WTC11 (cell line): ENCODE results near the gene FSHR. TPM values are rescaled to one million over a fixed set of nuclear protein-coding genes. Genes with fewer than 3 reads are reported as not detected.

Source experiments
- ATAC-seq: fragments of 200-7000 bp; cut with Tn5 transposase; 2 replicates; pipeline ENCODE4 v1.10.0; 2021; ENCODE audit warnings: mild to moderate bottlenecking, moderate library complexity
- CTCF ChIA-PET: fragments of 300-600 bp; sonication (Branson Sonifier 250); formaldehyde crosslinking; loops from one replicate; lab custom pipeline; 2021; ENCODE audit warnings: antibody characterized with exemption; lab: Charles Lee
- POLR2A ChIA-PET: fragments of 350-600 bp; sonication (Branson Sonifier 250); formaldehyde crosslinking; loops from one replicate; lab custom pipeline; 2021; ENCODE audit warnings: antibody characterized with exemption; lab: Charles Lee
- DNase-seq: peaks from one replicate; pipeline ENCODE4 v3.0.0; 2021; ENCODE audit warnings: low spot score
- H3K27ac Mint-ChIP-seq: 2 replicates; pipeline ENCODE4 v1.8.0; 2021; ENCODE audit warnings: mixed read lengths
- H3K27me3 Mint-ChIP-seq: 2 replicates; pipeline ENCODE4 v1.8.0; 2021; ENCODE audit warnings: low read depth, mild to moderate bottlenecking, moderate library complexity, mixed read lengths
- H3K36me3 Mint-ChIP-seq: 2 replicates; pipeline ENCODE4 v1.8.0; 2021; ENCODE audit warnings: mixed read lengths
- H3K4me1 Mint-ChIP-seq: 2 replicates; pipeline ENCODE4 v1.8.0; 2022; ENCODE audit warnings: mixed read lengths
- H3K4me3 Mint-ChIP-seq: 2 replicates; pipeline ENCODE4 v1.8.0; 2021; ENCODE audit warnings: mild to moderate bottlenecking, moderate library complexity, mixed read lengths
- H3K9me3 Mint-ChIP-seq: 2 replicates; pipeline ENCODE4 v1.8.0; 2021; ENCODE audit warnings: mixed read lengths
- ELF4 ChIP-seq: sonication (generic); formaldehyde crosslinking; IDR thresholded peaks from 2 replicates; pipeline ENCODE4 v1.8.1; 2022; ENCODE audit warnings: low read depth, mild to moderate bottlenecking, moderate library complexity, missing genetic modification reagents
- GRHL2 ChIP-seq: fragments of 250-450 bp; sonication (Bioruptor Pico); IDR thresholded peaks from 2 replicates; pipeline ENCODE4 v1.8.0; 2022; ENCODE audit warnings: mild to moderate bottlenecking, moderate library complexity; ENCODE audit not compliant: insufficient replicate concordance, severe bottlenecking
- JUN ChIP-seq: sonication (generic); formaldehyde crosslinking; IDR thresholded peaks from 2 replicates; pipeline ENCODE4 v1.8.0; 2023; ENCODE audit warnings: mild to moderate bottlenecking, missing genetic modification reagents
- NFE2L1 ChIP-seq: sonication (generic); formaldehyde crosslinking; IDR thresholded peaks from 2 replicates; pipeline ENCODE4 v1.8.1; 2023; ENCODE audit warnings: missing genetic modification reagents
- OVOL2 ChIP-seq: fragments of 250-450 bp; sonication (Bioruptor Pico); IDR thresholded peaks from 2 replicates; pipeline ENCODE4 v1.9.0; 2021; ENCODE audit warnings: mild to moderate bottlenecking, borderline replicate concordance
- PREB ChIP-seq: sonication (generic); formaldehyde crosslinking; IDR thresholded peaks from 2 replicates; pipeline ENCODE4 v1.8.1; 2022; ENCODE audit warnings: mild to moderate bottlenecking, missing genetic modification reagents, moderate library complexity, borderline replicate concordance
- PRRX2 ChIP-seq: fragments of 250-450 bp; sonication (Bioruptor Pico); IDR thresholded peaks from 2 replicates; pipeline ENCODE4 v1.8.0; 2021; ENCODE audit warnings: mild to moderate bottlenecking
- TEAD4 ChIP-seq: sonication (generic); formaldehyde crosslinking; IDR thresholded peaks from 2 replicates; pipeline ENCODE4 v1.8.0; 2022; ENCODE audit warnings: mild to moderate bottlenecking, missing genetic modification reagents
- ZBTB43 ChIP-seq: sonication (generic); formaldehyde crosslinking; IDR thresholded peaks from 2 replicates; pipeline ENCODE4 v1.8.1; 2023; ENCODE audit warnings: mild to moderate bottlenecking, missing genetic modification reagents
- ZNF232 ChIP-seq: sonication (generic); formaldehyde crosslinking; IDR thresholded peaks from 2 replicates; pipeline ENCODE4 v1.8.0; 2022; ENCODE audit warnings: mild to moderate bottlenecking, missing genetic modification reagents
- ZNF281 ChIP-seq: sonication (generic); formaldehyde crosslinking; IDR thresholded peaks from 2 replicates; pipeline ENCODE4 v1.8.0; 2023; ENCODE audit warnings: mild to moderate bottlenecking, missing genetic modification reagents
- ZNF317 ChIP-seq: sonication (generic); formaldehyde crosslinking; IDR thresholded peaks from 2 replicates; pipeline ENCODE4 v1.8.1; 2023; ENCODE audit warnings: low read depth, mild to moderate bottlenecking, moderate library complexity, missing genetic modification reagents, borderline replicate concordance
- total RNA-seq: library from RNA; stranded (reverse); gene quantifications from 3 replicates; pipeline ENCODE4 v1.2.3, GENCODE V29; 2021
- TF ChIP-seq, protein P1 (sequence below): fragments of 250-450 bp; sonication (Bioruptor Pico); IDR thresholded peaks from 2 replicates; pipeline ENCODE4 v1.8.0; 2021; ENCODE audit warnings: mild to moderate bottlenecking
- TF ChIP-seq, protein P2 (sequence below): sonication (generic); formaldehyde crosslinking; IDR thresholded peaks from 2 replicates; pipeline ENCODE4 v1.8.0; 2023; ENCODE audit warnings: missing genetic modification reagents, mild to moderate bottlenecking, borderline replicate concordance

The FSHR gene
- total RNA-seq, 1 experiment from 2014 or later, result not detected

DNA sequence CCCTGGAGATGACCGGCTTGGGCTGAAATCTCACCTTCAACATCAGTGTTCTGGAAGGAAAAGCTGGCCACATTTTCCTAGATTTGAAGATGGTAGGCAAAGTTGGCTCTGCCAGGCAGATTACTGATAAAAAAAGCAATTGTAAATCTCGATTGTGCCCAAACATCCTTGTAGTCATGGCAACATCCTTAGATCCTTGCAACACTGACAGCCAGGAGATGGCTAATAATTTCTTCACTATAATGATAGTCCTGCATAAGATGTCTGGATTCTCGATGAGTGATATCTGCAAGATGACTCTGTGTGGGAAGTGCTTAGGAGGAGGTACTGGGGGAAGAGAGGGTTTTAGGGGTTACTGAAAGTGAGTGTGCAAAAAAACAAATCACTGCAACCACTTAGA lies 149.1 kb downstream of the FSHR start (continued):
- TF ChIP-seq ZBTB43 (CRISPR knock-in tag), result no peak
- TF ChIP-seq NFE2L1, result no peak
- TF ChIP-seq ZNF232, result no peak
- TF ChIP-seq TEAD4 (CRISPR knock-in tag), result no peak

DNA sequence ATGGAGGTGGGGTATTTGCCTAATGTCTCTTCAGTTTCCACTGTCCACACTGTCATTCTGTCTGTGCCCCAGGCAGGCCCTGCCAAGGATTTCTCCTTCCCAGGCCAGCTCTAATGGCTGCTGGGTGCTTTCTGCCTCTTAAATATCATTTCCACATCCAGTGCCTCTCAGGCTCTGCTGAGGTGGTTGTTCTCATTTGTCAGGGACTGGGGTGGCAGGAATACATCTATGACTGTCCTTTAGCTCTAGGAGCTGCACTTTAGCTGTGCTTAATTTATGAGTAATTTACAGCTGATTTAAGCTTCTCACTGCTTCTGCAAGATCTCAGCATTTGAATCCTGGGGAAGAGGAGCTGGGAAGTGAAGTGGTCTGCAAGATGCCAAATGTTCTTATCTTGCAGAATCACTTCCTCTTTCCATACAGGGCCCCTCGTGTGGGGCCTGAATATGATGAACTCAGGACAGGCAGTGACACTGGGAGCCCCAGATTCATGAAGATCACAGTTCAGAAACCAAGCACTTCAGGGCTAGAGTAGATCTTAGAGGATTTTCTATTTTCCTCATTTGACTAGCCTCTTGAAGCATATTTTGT lies 150.2 kb downstream of the FSHR start:
- DNase-seq (no peak), ATAC-seq (no peak)
- H3K27ac Mint-ChIP-seq, result no peak overlapping the region
- ChIA-PET POLR2A (no interaction called here), CTCF (no interaction called here)
- no peak overlapping the region for H3K4me3 Mint-ChIP-seq
- no peaks in the 10 kb centered on the region for H3K27me3 Mint-ChIP-seq
- no peaks in the 10 kb centered on the region for H3K36me3 Mint-ChIP-seq
- H3K4me1 Mint-ChIP-seq, result no peaks in the 10 kb centered on the region
- peaks cover 21% of the 10 kb centered on the region for H3K9me3 Mint-ChIP-seq
- TF ChIP-seq PRRX2 (CRISPR knock-in tag), result no peak
- TF ChIP-seq ZNF281, result no peak
- TF ChIP-seq, protein P1, sequence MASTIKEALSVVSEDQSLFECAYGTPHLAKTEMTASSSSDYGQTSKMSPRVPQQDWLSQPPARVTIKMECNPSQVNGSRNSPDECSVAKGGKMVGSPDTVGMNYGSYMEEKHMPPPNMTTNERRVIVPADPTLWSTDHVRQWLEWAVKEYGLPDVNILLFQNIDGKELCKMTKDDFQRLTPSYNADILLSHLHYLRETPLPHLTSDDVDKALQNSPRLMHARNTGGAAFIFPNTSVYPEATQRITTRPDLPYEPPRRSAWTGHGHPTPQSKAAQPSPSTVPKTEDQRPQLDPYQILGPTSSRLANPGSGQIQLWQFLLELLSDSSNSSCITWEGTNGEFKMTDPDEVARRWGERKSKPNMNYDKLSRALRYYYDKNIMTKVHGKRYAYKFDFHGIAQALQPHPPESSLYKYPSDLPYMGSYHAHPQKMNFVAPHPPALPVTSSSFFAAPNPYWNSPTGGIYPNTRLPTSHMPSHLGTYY (CRISPR knock-in tag), result no peak
- TF ChIP-seq ZNF317, result no peak
- TF ChIP-seq, protein P2, sequence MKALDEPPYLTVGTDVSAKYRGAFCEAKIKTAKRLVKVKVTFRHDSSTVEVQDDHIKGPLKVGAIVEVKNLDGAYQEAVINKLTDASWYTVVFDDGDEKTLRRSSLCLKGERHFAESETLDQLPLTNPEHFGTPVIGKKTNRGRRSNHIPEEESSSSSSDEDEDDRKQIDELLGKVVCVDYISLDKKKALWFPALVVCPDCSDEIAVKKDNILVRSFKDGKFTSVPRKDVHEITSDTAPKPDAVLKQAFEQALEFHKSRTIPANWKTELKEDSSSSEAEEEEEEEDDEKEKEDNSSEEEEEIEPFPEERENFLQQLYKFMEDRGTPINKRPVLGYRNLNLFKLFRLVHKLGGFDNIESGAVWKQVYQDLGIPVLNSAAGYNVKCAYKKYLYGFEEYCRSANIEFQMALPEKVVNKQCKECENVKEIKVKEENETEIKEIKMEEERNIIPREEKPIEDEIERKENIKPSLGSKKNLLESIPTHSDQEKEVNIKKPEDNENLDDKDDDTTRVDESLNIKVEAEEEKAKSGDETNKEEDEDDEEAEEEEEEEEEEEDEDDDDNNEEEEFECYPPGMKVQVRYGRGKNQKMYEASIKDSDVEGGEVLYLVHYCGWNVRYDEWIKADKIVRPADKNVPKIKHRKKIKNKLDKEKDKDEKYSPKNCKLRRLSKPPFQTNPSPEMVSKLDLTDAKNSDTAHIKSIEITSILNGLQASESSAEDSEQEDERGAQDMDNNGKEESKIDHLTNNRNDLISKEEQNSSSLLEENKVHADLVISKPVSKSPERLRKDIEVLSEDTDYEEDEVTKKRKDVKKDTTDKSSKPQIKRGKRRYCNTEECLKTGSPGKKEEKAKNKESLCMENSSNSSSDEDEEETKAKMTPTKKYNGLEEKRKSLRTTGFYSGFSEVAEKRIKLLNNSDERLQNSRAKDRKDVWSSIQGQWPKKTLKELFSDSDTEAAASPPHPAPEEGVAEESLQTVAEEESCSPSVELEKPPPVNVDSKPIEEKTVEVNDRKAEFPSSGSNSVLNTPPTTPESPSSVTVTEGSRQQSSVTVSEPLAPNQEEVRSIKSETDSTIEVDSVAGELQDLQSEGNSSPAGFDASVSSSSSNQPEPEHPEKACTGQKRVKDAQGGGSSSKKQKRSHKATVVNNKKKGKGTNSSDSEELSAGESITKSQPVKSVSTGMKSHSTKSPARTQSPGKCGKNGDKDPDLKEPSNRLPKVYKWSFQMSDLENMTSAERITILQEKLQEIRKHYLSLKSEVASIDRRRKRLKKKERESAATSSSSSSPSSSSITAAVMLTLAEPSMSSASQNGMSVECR (CRISPR knock-in tag), result no peak
- TF ChIP-seq GRHL2 (CRISPR knock-in tag), result no peak
- TF ChIP-seq PREB (CRISPR knock-in tag), result no peak
- no peak for TF ChIP-seq OVOL2 (CRISPR knock-in tag)
- no peak for TF ChIP-seq JUN (CRISPR knock-in tag)
- TF ChIP-seq ELF4, result no peak
- no peak for TF ChIP-seq NFE2L1
- TF ChIP-seq, all 79 proteins: peak for 0
